GM23248 (cell line): ENCODE results near the gene CCDC91. TPM values are rescaled to one million over a fixed set of nuclear protein-coding genes. Genes with fewer than 3 reads are reported as not detected.
A peak's percentile ranks its signal among the peaks of the same experiment; 100 is the strongest.

Experiments
- DNase-seq: peaks from one replicate; pipeline ENCODE4 v3.0.0-alpha.2; 2015
- H2AFZ ChIP-seq: fragments of 200-600 bp; sonication (generic); 2 replicates; pipeline ENCODE4 v1.6.1; 2016; ENCODE audit warnings: antibody characterized with exemption
- H3F3A ChIP-seq: fragments of 200-600 bp; sonication (generic); 2 replicates; pipeline ENCODE4 v1.6.1; 2016; ENCODE audit warnings: mild to moderate bottlenecking, antibody characterized with exemption, mixed run types; ENCODE audit not compliant: insufficient read depth
- H3K27ac ChIP-seq: fragments of 200-600 bp; sonication (generic); 2 replicates; pipeline ENCODE4 v1.5.1; 2016; ENCODE audit warnings: mild to moderate bottlenecking
- H3K27me3 ChIP-seq: fragments of 200-600 bp; sonication (generic); replicated peaks from 2 replicates; pipeline ENCODE4 v1.6.1; 2016; ENCODE audit warnings: mild to moderate bottlenecking; ENCODE audit not compliant: insufficient read depth
- H3K36me3 ChIP-seq: fragments of 200-600 bp; sonication (generic); 2 replicates; pipeline ENCODE4 v1.6.1; 2016; ENCODE audit warnings: low read depth, mild to moderate bottlenecking
- H3K4me1 ChIP-seq: fragments of 200-600 bp; sonication (generic); 2 replicates; pipeline ENCODE4 v1.6.1; 2016; ENCODE audit warnings: mild to moderate bottlenecking; ENCODE audit not compliant: insufficient read depth
- H3K4me2 ChIP-seq: fragments of 200-600 bp; sonication (generic); one replicate; pipeline ENCODE4 v1.6.1; 2016; ENCODE audit warnings: mild to moderate bottlenecking; ENCODE audit not compliant: unreplicated experiment
- H3K4me3 ChIP-seq: fragments of 200-600 bp; sonication (generic); 2 replicates; pipeline ENCODE4 v1.5.1; 2016; ENCODE audit warnings: mild to moderate bottlenecking
- H3K79me2 ChIP-seq: fragments of 200-600 bp; sonication (generic); 2 replicates; pipeline ENCODE4 v1.6.1; 2016; ENCODE audit warnings: mild to moderate bottlenecking; ENCODE audit not compliant: insufficient read depth
- H3K9ac ChIP-seq: fragments of 200-600 bp; sonication (generic); 2 replicates; pipeline ENCODE4 v1.6.1; 2016; ENCODE audit warnings: mild to moderate bottlenecking
- H3K9me2 ChIP-seq: fragments of 200-600 bp; sonication (generic); 2 replicates; pipeline ENCODE4 v1.6.1; 2016; ENCODE audit warnings: mixed run types, mild to moderate bottlenecking, moderate library complexity; ENCODE audit not compliant: insufficient read depth
- H3K9me3 ChIP-seq: fragments of 200-600 bp; sonication (generic); one replicate; pipeline ENCODE4 v1.6.1; 2017; ENCODE audit warnings: low read depth
- H4K20me1 ChIP-seq: fragments of 200-600 bp; sonication (generic); 2 replicates; pipeline ENCODE4 v1.6.0; 2016; ENCODE audit not compliant: insufficient read depth
- EZH2 ChIP-seq: fragments of 200-600 bp; sonication (generic); IDR thresholded peaks from 2 replicates; pipeline ENCODE4 v1.6.1; 2018; ENCODE audit warnings: antibody characterized with exemption, mild to moderate bottlenecking; ENCODE audit not compliant: insufficient read depth, poor library complexity, severe bottlenecking
- EZH2phosphoT487 ChIP-seq: fragments of 200-600 bp; sonication (generic); IDR thresholded peaks from 2 replicates; pipeline ENCODE4 v1.6.1; 2018; ENCODE audit warnings: antibody characterized with exemption, moderate library complexity, mild to moderate bottlenecking, low read depth; ENCODE audit not compliant: insufficient read depth
- WGBS, 2 experiments: methylation state at CpG; one replicate each; pipeline ENCODE4 v1.1.6; 2015 to 2017; ENCODE audit warnings: low lambda C conversion rate in 2 of 2, low coverage in 1 of 2; ENCODE audit errors: missing lambda C conversion rate in 2 of 2; 5-methylcytosine and 5-hydroxymethylcytosine counted together
- in situ Hi-C: fragments of 300-500 bp; cut with MboI; formaldehyde crosslinking; loops from 2 replicates; pipeline ENCODE4 v1.15.0; 2020
- polyA plus RNA-seq: library from polyadenylated mRNA; unstranded; fragments of >200 nt; fragmentation: Nextera tagmentation; extraction: Ambion mirVana; gene quantifications from 2 replicates; pipeline ENCODE4 v1.2.1, GENCODE V29; 2016
- total RNA-seq: library from RNA; depleted of rRNA; stranded (reverse); fragments of >200 nt; shearing (Covaris generic); gene quantifications from 2 replicates; pipeline ENCODE4 v1.2.3, GENCODE V29; 2014

Gene CCDC91
- total and polyA plus RNA-seq, 2 experiments from 2014 or later, result 17.2 to 31.5 TPM

GRCh38 chr12:28543021-28543890 is 353.0 kb downstream of the CCDC91 start:
- Histone ChIP-seq H3K79me2 (no peaks in the 10 kb centered on the region; the same call in 1 of the 2 replicates), H2AFZ (no peak overlapping the region), H3K27me3 (no peaks in the 10 kb centered on the region), H3K27ac (no peak overlapping the region), H3K4me2 (no peak overlapping the region), H3K9ac (no peak overlapping the region), H3K4me1 (no peaks in the 10 kb centered on the region), H3K9me3 (no peaks in the 10 kb centered on the region), H4K20me1 (no peaks in the 10 kb centered on the region), H3K9me2 (no peaks in the 10 kb centered on the region), H3K4me3 (no peak overlapping the region), H3K36me3 (no peaks in the 10 kb centered on the region), H3F3A (no peaks in the 10 kb centered on the region)
- WGBS, 2 experiments, result 95 to 98% methylated on average over 10 of the region's 10 CpGs
- no peak for DNase-seq
- in situ Hi-C loops, result no loop called here
- no peak for TF ChIP-seq EZH2
- no peak for TF ChIP-seq EZH2phosphoT487

GRCh38 chr12:28550757-28551704 is 360.8 kb downstream of the CCDC91 start:
- H3K9me2 ChIP-seq, result peaks cover 3% of the 10 kb centered on the region
- 3 to 7% methylated on average over 4 of the region's 4 CpGs for whole genome bisulfite sequencing, 2 experiments
- H3K27ac ChIP-seq, result peak overlapping the region; percentile 49
- H2AFZ ChIP-seq, result 0 out of 2 replicates have a peak overlapping the region, but pooled peaks have one; percentile 2
- H3K9ac ChIP-seq, result peak overlapping the region; percentile 13; the same call in 1 of the 2 replicates
- no peaks in the 10 kb centered on the region for H4K20me1 ChIP-seq
- peaks cover 11% of the 10 kb centered on the region for H3F3A ChIP-seq
- H3K9me3 ChIP-seq, result no peaks in the 10 kb centered on the region
- H3K27me3 ChIP-seq, result no peaks in the 10 kb centered on the region
- peaks cover 14% of the 10 kb centered on the region for H3K4me1 ChIP-seq
- no peaks in the 10 kb centered on the region for H3K36me3 ChIP-seq
- peak overlapping the region; percentile 80 for H3K4me2 ChIP-seq
- peak; percentile 85 for DNase-seq
- peak overlapping the region; percentile 18 for H3K4me3 ChIP-seq
- no peaks in the 10 kb centered on the region for H3K79me2 ChIP-seq
- TF ChIP-seq EZH2phosphoT487 (no peak), EZH2 (no peak)
- in situ Hi-C loops, result no loop called here

- TF ChIP-seq EZH2 (no peak), EZH2phosphoT487 (no peak)
- peaks cover 11% of the 10 kb centered on the region for H3F3A ChIP-seq
- 79 to 80% methylated on average over 4 of the region's 4 CpGs for WGBS, 2 experiments
- no peak overlapping the region for H3K9ac ChIP-seq
- H3K36me3 ChIP-seq, result no peaks in the 10 kb centered on the region
- no peak overlapping the region for H3K4me3 ChIP-seq
- peak; percentile 9 for DNase-seq
- H4K20me1 ChIP-seq, result no peaks in the 10 kb centered on the region
- no peak overlapping the region for H3K27ac ChIP-seq
- H3K9me2 ChIP-seq, result peaks cover 3% of the 10 kb centered on the region
- H3K4me1 ChIP-seq, result peaks cover 14% of the 10 kb centered on the region
- no peaks in the 10 kb centered on the region for H3K27me3 ChIP-seq
- in situ Hi-C loops, result no loop called here
- no peak overlapping the region for H2AFZ ChIP-seq
- H3K4me2 ChIP-seq, result no peak overlapping the region
- no peaks in the 10 kb centered on the region for H3K9me3 ChIP-seq
- no peaks in the 10 kb centered on the region for H3K79me2 ChIP-seq
These were observed 362.2 kb downstream of the CCDC91 start for GRCh38 chr12:28552251-28552970.

- TF ChIP-seq EZH2phosphoT487 (no peak), EZH2 (no peak)
- Histone ChIP-seq H3K9me3 (no peaks in the 10 kb centered on the region), H3K79me2 (no peaks in the 10 kb centered on the region), H3K27ac (no peak overlapping the region), H3K9me2 (peaks cover 3% of the 10 kb centered on the region), H4K20me1 (no peaks in the 10 kb centered on the region), H3K4me2 (no peak overlapping the region), H3F3A (peaks cover 8% of the 10 kb centered on the region), H3K4me1 (peaks cover 12% of the 10 kb centered on the region), H3K9ac (no peak overlapping the region), H3K27me3 (no peaks in the 10 kb centered on the region), H3K36me3 (no peaks in the 10 kb centered on the region), H2AFZ (no peak overlapping the region), H3K4me3 (no peak overlapping the region)
- WGBS, 2 experiments, result 55 to 63% methylated on average over 4 of the region's 4 CpGs
- in situ Hi-C loops, result no loop called here
- DNase-seq, result no peak
These were observed 365.5 kb downstream of the CCDC91 start for GRCh38 chr12:28555748-28556147.
